Activated naive CD4-positive, alpha-beta T cell treated with anti-CD3 and anti-CD28 coated beads, Interleukin-2, amount 50 U/mL, for 24 hours (primary cell): ENCODE measurements around the gene IL25.

Source experiments
- H3K27ac Mint-ChIP-seq: one replicate; pipeline ENCODE4 v1.8.0; 2021; ENCODE audit warnings: mild to moderate bottlenecking, mixed read lengths
- H3K27me3 Mint-ChIP-seq: one replicate; pipeline ENCODE4 v1.8.0; 2021; ENCODE audit warnings: mixed read lengths
- H3K36me3 Mint-ChIP-seq: one replicate; pipeline ENCODE4 v1.8.0; 2021; ENCODE audit warnings: mixed read lengths
- H3K4me1 Mint-ChIP-seq: one replicate; pipeline ENCODE4 v1.8.0; 2021; ENCODE audit warnings: mixed read lengths
- H3K4me3 Mint-ChIP-seq: one replicate; pipeline ENCODE4 v1.8.0; 2021; ENCODE audit warnings: mild to moderate bottlenecking, mixed read lengths
- H3K9me3 Mint-ChIP-seq: one replicate; pipeline ENCODE4 v1.8.0; 2021; ENCODE audit warnings: mixed read lengths

Gene IL25

GRCh38 chr14:23348297-23348655 is 24.3 kb upstream of the IL25 start:
- Mint-ChIP-seq H3K36me3 (no peaks in the 10 kb centered on the region), H3K9me3 (no peaks in the 10 kb centered on the region), H3K27ac (no peak overlapping the region), H3K4me1 (peaks cover 15% of the 10 kb centered on the region), H3K4me3 (no peak overlapping the region), H3K27me3 (no peaks in the 10 kb centered on the region)

- H3K36me3 Mint-ChIP-seq: no peaks in the 10 kb centered on the region
- H3K4me3 Mint-ChIP-seq: no peak overlapping the region
- no peak overlapping the region for H3K27ac Mint-ChIP-seq
- no peaks in the 10 kb centered on the region for H3K9me3 Mint-ChIP-seq
- H3K4me1 Mint-ChIP-seq: peaks cover 21% of the 10 kb centered on the region
- peaks cover 1% of the 10 kb centered on the region for H3K27me3 Mint-ChIP-seq
Measured at GRCh38 chr14:23349156-23349845, 23.3 kb upstream of the IL25 start.

GRCh38 chr14:23351681-23352505 is 20.7 kb upstream of the IL25 start:
- no peaks in the 10 kb centered on the region for H3K9me3 Mint-ChIP-seq
- no peak overlapping the region for H3K27ac Mint-ChIP-seq
- H3K27me3 Mint-ChIP-seq: peaks cover 1% of the 10 kb centered on the region
- peak overlapping the region; percentile 81 for H3K4me3 Mint-ChIP-seq
- no peaks in the 10 kb centered on the region for H3K36me3 Mint-ChIP-seq
- H3K4me1 Mint-ChIP-seq: peaks cover 21% of the 10 kb centered on the region

GRCh38 chr14:23352506-23353432 is 19.8 kb upstream of the IL25 start, which contains the start of gene SLC22A17:
Gene SLC22A17 (minus strand): TSS chr14:23352887.
- no peaks in the 10 kb centered on the region for H3K9me3 Mint-ChIP-seq
- H3K27ac Mint-ChIP-seq: peak within 1 kb of the TSS; percentile 81
- H3K4me1 Mint-ChIP-seq: peaks cover 21% of the 10 kb centered on the region
- H3K27me3 Mint-ChIP-seq: peaks cover 1% of the 10 kb centered on the region
- H3K36me3 Mint-ChIP-seq: no peaks in the 10 kb centered on the region
- H3K4me3 Mint-ChIP-seq: peak within 1 kb of the TSS; percentile 81

GRCh38 chr14:23353433-23353780 is 19.2 kb upstream of the IL25 start:
- no peak overlapping the region for H3K27ac Mint-ChIP-seq
- no peaks in the 10 kb centered on the region for H3K9me3 Mint-ChIP-seq
- H3K27me3 Mint-ChIP-seq: peaks cover 1% of the 10 kb centered on the region
- H3K36me3 Mint-ChIP-seq: no peaks in the 10 kb centered on the region
- peaks cover 21% of the 10 kb centered on the region for H3K4me1 Mint-ChIP-seq
- peak overlapping the region; percentile 81 for H3K4me3 Mint-ChIP-seq

GRCh38 chr14:23354990-23355389 is 17.6 kb upstream of the IL25 start:
- H3K27ac Mint-ChIP-seq: no peak overlapping the region
- no peak overlapping the region for H3K4me3 Mint-ChIP-seq
- no peaks in the 10 kb centered on the region for H3K36me3 Mint-ChIP-seq
- H3K4me1 Mint-ChIP-seq: peaks cover 21% of the 10 kb centered on the region
- H3K9me3 Mint-ChIP-seq: no peaks in the 10 kb centered on the region
- H3K27me3 Mint-ChIP-seq: peaks cover 1% of the 10 kb centered on the region

- Mint-ChIP-seq H3K4me3 (no peak overlapping the region), H3K9me3 (no peaks in the 10 kb centered on the region), H3K27me3 (peaks cover 1% of the 10 kb centered on the region), H3K27ac (no peak overlapping the region), H3K36me3 (no peaks in the 10 kb centered on the region), H3K4me1 (peaks cover 16% of the 10 kb centered on the region)
Measured at GRCh38 chr14:23355871-23356435, 16.7 kb upstream of the IL25 start.

GRCh38 chr14:23356662-23357061 is 15.9 kb upstream of the IL25 start:
- Mint-ChIP-seq H3K27ac (no peak overlapping the region), H3K9me3 (no peaks in the 10 kb centered on the region), H3K4me3 (no peak overlapping the region), H3K27me3 (peaks cover 1% of the 10 kb centered on the region), H3K4me1 (peaks cover 11% of the 10 kb centered on the region), H3K36me3 (no peaks in the 10 kb centered on the region)

GRCh38 chr14:23357261-23357660 is 15.3 kb upstream of the IL25 start:
- H3K36me3 Mint-ChIP-seq: no peaks in the 10 kb centered on the region

GRCh38 chr14:23358042-23358441 is 14.6 kb upstream of the IL25 start:
- Mint-ChIP-seq H3K36me3 (no peaks in the 10 kb centered on the region), H3K9me3 (no peaks in the 10 kb centered on the region), H3K4me3 (no peak overlapping the region), H3K27ac (no peak overlapping the region), H3K4me1 (peaks cover 8% of the 10 kb centered on the region), H3K27me3 (peaks cover 1% of the 10 kb centered on the region)

More at GRCh38 chr14:23357261-23357660, 15.3 kb upstream of the IL25 start:
- H3K4me3 Mint-ChIP-seq: no peak overlapping the region
- H3K27ac Mint-ChIP-seq: no peak overlapping the region
- peaks cover 1% of the 10 kb centered on the region for H3K27me3 Mint-ChIP-seq
- H3K9me3 Mint-ChIP-seq: no peaks in the 10 kb centered on the region
- peaks cover 11% of the 10 kb centered on the region for H3K4me1 Mint-ChIP-seq

- peaks cover 1% of the 10 kb centered on the region for H3K27me3 Mint-ChIP-seq
- no peaks in the 10 kb centered on the region for H3K9me3 Mint-ChIP-seq
- no peak overlapping the region for H3K27ac Mint-ChIP-seq
- no peak overlapping the region for H3K4me3 Mint-ChIP-seq
- peaks cover 1% of the 10 kb centered on the region for H3K4me1 Mint-ChIP-seq
- H3K36me3 Mint-ChIP-seq: no peaks in the 10 kb centered on the region
Measured at GRCh38 chr14:23358553-23359166, 13.9 kb upstream of the IL25 start.

GRCh38 chr14:23359167-23359626 is 13.4 kb upstream of the IL25 start:
- Mint-ChIP-seq H3K36me3 (no peaks in the 10 kb centered on the region), H3K27ac (no peak overlapping the region), H3K27me3 (peaks cover 1% of the 10 kb centered on the region), H3K9me3 (no peaks in the 10 kb centered on the region), H3K4me3 (no peak overlapping the region), H3K4me1 (no peaks in the 10 kb centered on the region)

- Mint-ChIP-seq H3K27ac (no peak overlapping the region), H3K36me3 (no peaks in the 10 kb centered on the region), H3K27me3 (peaks cover 7% of the 10 kb centered on the region), H3K4me3 (no peak overlapping the region), H3K4me1 (no peaks in the 10 kb centered on the region), H3K9me3 (no peaks in the 10 kb centered on the region)
Measured at GRCh38 chr14:23359722-23360447, 12.7 kb upstream of the IL25 start.

GRCh38 chr14:23360496-23360895 is 12.1 kb upstream of the IL25 start:
- Mint-ChIP-seq H3K27me3 (peaks cover 7% of the 10 kb centered on the region), H3K9me3 (no peaks in the 10 kb centered on the region), H3K27ac (no peak overlapping the region), H3K4me3 (no peak overlapping the region), H3K36me3 (no peaks in the 10 kb centered on the region), H3K4me1 (no peaks in the 10 kb centered on the region)
